HG02981 (cell line): ENCODE measurements around the gene PHF13.
A peak's percentile ranks its signal among the peaks of the same experiment; 100 is the strongest.

Source experiments
- ATAC-seq: cut with Tn5 transposase; IDR thresholded peaks from one replicate; pipeline ENCODE4 v1.9.1; 2021; ENCODE audit warnings: mild to moderate bottlenecking, moderate library complexity; ENCODE audit not compliant: unreplicated experiment

PHF13 gene

GRCh38 chr1:6613361-6614018 is at the start of gene PHF13:
TSS of gene PHF13 (plus strand) at chr1:6613731. CDS start at chr1:6614067, 336 bp downstream.
- peak; percentile 91 for ATAC-seq

- ATAC-seq = no peak
Observed at GRCh38 chr1:6569033-6569432, 44.5 kb upstream of the PHF13 start.

- no peak for ATAC-seq
Observed at GRCh38 chr1:6570100-6570499, 43.4 kb upstream of the PHF13 start.

GRCh38 chr1:6570987-6571386 is 42.5 kb upstream of the PHF13 start:
- no peak for ATAC-seq

- ATAC-seq = no peak
Observed at GRCh38 chr1:6572653-6573383, 40.7 kb upstream of the PHF13 start.

- no peak for ATAC-seq
Observed at GRCh38 chr1:6574025-6574620, 39.4 kb upstream of the PHF13 start.

GRCh38 chr1:6574818-6575217 is 38.7 kb upstream of the PHF13 start:
- no peak for ATAC-seq

- ATAC-seq = no peak
Observed at GRCh38 chr1:6577831-6578525, 35.6 kb upstream of the PHF13 start.

- ATAC-seq = no peak
Observed at GRCh38 chr1:6578624-6579373, 34.7 kb upstream of the PHF13 start.

GRCh38 chr1:6579374-6580118 is 34.0 kb upstream of the PHF13 start, which contains the start of gene ZBTB48:
TSS of gene ZBTB48 (plus strand) at chr1:6579994. CDS start at chr1:6580610, 616 bp downstream.
- peak; percentile 96 for ATAC-seq

GRCh38 chr1:6580119-6580592 is 33.4 kb upstream of the PHF13 start:
- peak; percentile 21 for ATAC-seq

GRCh38 chr1:6580593-6581409 is 32.7 kb upstream of the PHF13 start:
- ATAC-seq = no peak

GRCh38 chr1:6581561-6582305 is 31.8 kb upstream of the PHF13 start:
- ATAC-seq = no peak

GRCh38 chr1:6582370-6582769 is 31.2 kb upstream of the PHF13 start:
- no peak for ATAC-seq

GRCh38 chr1:6584126-6585080 is 29.1 kb upstream of the PHF13 start:
- no peak for ATAC-seq

GRCh38 chr1:6585081-6585722 is 28.3 kb upstream of the PHF13 start:
- no peak for ATAC-seq

GRCh38 chr1:6585841-6586240 is 27.7 kb upstream of the PHF13 start:
- ATAC-seq = no peak
